Hepatocyte (in vitro differentiated cells): ENCODE measurements around the gene ZNF407. TPM values are rescaled to one million over a fixed set of nuclear protein-coding genes. Genes with fewer than 3 reads are reported as not detected.

Source experiments
- DNase-seq: peaks from one replicate; pipeline ENCODE4 v3.0.0-alpha.2; 2016; ENCODE audit warnings: low spot score
- H2AFZ ChIP-seq: fragments of 200-600 bp; sonication (generic); 2 replicates; pipeline ENCODE4 v1.6.0; 2016; ENCODE audit warnings: antibody characterized with exemption, mild to moderate bottlenecking
- H3K27ac ChIP-seq: fragments of 200-600 bp; sonication (generic); 2 replicates; pipeline ENCODE4 v1.5.1; 2016; ENCODE audit warnings: mild to moderate bottlenecking
- H3K27me3 ChIP-seq: fragments of 200-600 bp; sonication (generic); 2 replicates; pipeline ENCODE4 v1.6.1; 2016
- H3K36me3 ChIP-seq: fragments of 200-600 bp; sonication (generic); replicated peaks from 2 replicates; pipeline ENCODE4 v1.5.1; 2016; ENCODE audit warnings: low read depth; ENCODE audit not compliant: insufficient read depth
- H3K4me1 ChIP-seq: fragments of 200-600 bp; sonication (generic); 2 replicates; pipeline ENCODE4 v1.5.1; 2016; ENCODE audit warnings: mild to moderate bottlenecking, moderate library complexity; ENCODE audit not compliant: insufficient read depth
- H3K4me2 ChIP-seq: fragments of 200-600 bp; sonication (generic); 2 replicates; pipeline ENCODE4 v1.6.0; 2016
- H3K4me3 ChIP-seq: fragments of 200-600 bp; sonication (generic); 2 replicates; pipeline ENCODE4 v1.5.1; 2016; ENCODE audit warnings: mild to moderate bottlenecking
- H3K79me2 ChIP-seq: fragments of 200-600 bp; sonication (generic); 2 replicates; pipeline ENCODE4 v1.6.0; 2017; ENCODE audit warnings: mild to moderate bottlenecking
- H3K9me2 ChIP-seq: fragments of 200-600 bp; sonication (generic); replicated peaks from 2 replicates; pipeline ENCODE4 v1.6.0; 2017; ENCODE audit warnings: mild to moderate bottlenecking; ENCODE audit not compliant: insufficient read depth
- H3K9me3 ChIP-seq: fragments of 200-600 bp; sonication (generic); 2 replicates; pipeline ENCODE4 v1.5.1; 2016; ENCODE audit warnings: low read depth, mild to moderate bottlenecking
- H4K20me1 ChIP-seq: fragments of 200-600 bp; sonication (generic); 2 replicates; pipeline ENCODE4 v1.6.0; 2016; ENCODE audit warnings: mild to moderate bottlenecking; ENCODE audit not compliant: insufficient read depth, poor library complexity, severe bottlenecking
- CTCF ChIP-seq: fragments of 200-600 bp; sonication (generic); IDR thresholded peaks from 2 replicates; pipeline ENCODE4 v1.5.1; 2016; ENCODE audit warnings: antibody characterized with exemption, mild to moderate bottlenecking; ENCODE audit not compliant: poor library complexity
- EZH2 ChIP-seq: fragments of 200-600 bp; sonication (generic); IDR thresholded peaks from 2 replicates; pipeline ENCODE4 v1.6.1; 2016; ENCODE audit warnings: antibody characterized with exemption, mild to moderate bottlenecking, borderline replicate concordance
- EZH2phosphoT487 ChIP-seq: fragments of 200-600 bp; sonication (generic); IDR thresholded peaks from one replicate; pipeline ENCODE4 v1.6.1; 2018; ENCODE audit warnings: antibody characterized with exemption, mild to moderate bottlenecking, low read depth, moderate library complexity; ENCODE audit not compliant: unreplicated experiment, severe bottlenecking
- WGBS: methylation state at CpG from one replicate; pipeline ENCODE4 v1.1.6; 2016; ENCODE audit warnings: low lambda C conversion rate; ENCODE audit errors: missing lambda C conversion rate; 5-methylcytosine and 5-hydroxymethylcytosine counted together
- polyA plus RNA-seq: library from polyadenylated mRNA; unstranded; fragments of >200 nt; fragmentation: Nextera tagmentation; extraction: Ambion mirVana; gene quantifications from 2 replicates; pipeline ENCODE4 v1.2.1, GENCODE V29; 2016
- total RNA-seq: library from RNA; depleted of rRNA; stranded (reverse); fragments of >200 nt; gene quantifications from 2 replicates; pipeline ENCODE4 v1.2.3, GENCODE V29; 2014

ZNF407 gene
- total and polyA plus RNA-seq, 2 experiments from 2014 or later: 3.2 to 12.4 TPM

GRCh38 chr18:75049455-75049789 is 451.8 kb downstream of the ZNF407 start:
- no peaks in the 10 kb centered on the region for H3K27me3 ChIP-seq
- no peak for TF ChIP-seq EZH2
- no peak for TF ChIP-seq CTCF
- no peak for TF ChIP-seq EZH2phosphoT487
- H3K79me2 ChIP-seq: no peaks in the 10 kb centered on the region
- H3K36me3 ChIP-seq: no peaks in the 10 kb centered on the region
- H2AFZ ChIP-seq: no peak overlapping the region
- H3K27ac ChIP-seq: no peak overlapping the region
- no peaks in the 10 kb centered on the region for H3K9me2 ChIP-seq
- no peak overlapping the region for H3K4me3 ChIP-seq
- no peaks in the 10 kb centered on the region for H3K9me3 ChIP-seq
- no peak overlapping the region for H3K4me2 ChIP-seq
- no peaks in the 10 kb centered on the region for H4K20me1 ChIP-seq
- 87% methylated on average over 4 of the region's 4 CpGs for WGBS
- H3K4me1 ChIP-seq: no peaks in the 10 kb centered on the region
- no peak for DNase-seq

GRCh38 chr18:75051757-75052156 is 454.1 kb downstream of the ZNF407 start:
- Histone ChIP-seq H3K4me1 (no peaks in the 10 kb centered on the region), H3K79me2 (no peaks in the 10 kb centered on the region), H3K4me3 (no peak overlapping the region), H3K9me2 (no peaks in the 10 kb centered on the region), H3K9me3 (no peaks in the 10 kb centered on the region), H3K4me2 (no peak overlapping the region), H4K20me1 (no peaks in the 10 kb centered on the region), H2AFZ (no peak overlapping the region), H3K27ac (no peak overlapping the region), H3K36me3 (no peaks in the 10 kb centered on the region), H3K27me3 (no peaks in the 10 kb centered on the region)
- 97% methylated on average over 9 of the region's 9 CpGs for WGBS
- DNase-seq: no peak
- no peak for TF ChIP-seq EZH2phosphoT487
- no peak for TF ChIP-seq CTCF

GRCh38 chr18:75052475-75052874 is 454.8 kb downstream of the ZNF407 start:
- H4K20me1 ChIP-seq: no peaks in the 10 kb centered on the region
- no peak for TF ChIP-seq EZH2phosphoT487
- TF ChIP-seq EZH2: no peak
- TF ChIP-seq CTCF: no peak
- H3K36me3 ChIP-seq: no peaks in the 10 kb centered on the region
- no peaks in the 10 kb centered on the region for H3K9me2 ChIP-seq
- H3K4me1 ChIP-seq: no peaks in the 10 kb centered on the region
- no peaks in the 10 kb centered on the region for H3K9me3 ChIP-seq
- DNase-seq: no peak
- H3K27ac ChIP-seq: no peak overlapping the region
- 86% methylated on average over 13 of the region's 13 CpGs for WGBS
- H3K4me2 ChIP-seq: no peak overlapping the region
- H2AFZ ChIP-seq: no peak overlapping the region
- no peaks in the 10 kb centered on the region for H3K27me3 ChIP-seq
- H3K4me3 ChIP-seq: no peak overlapping the region
- no peaks in the 10 kb centered on the region for H3K79me2 ChIP-seq

- Histone ChIP-seq H3K27ac (no peak overlapping the region), H4K20me1 (no peaks in the 10 kb centered on the region), H3K4me1 (no peaks in the 10 kb centered on the region), H3K4me3 (no peak overlapping the region), H3K79me2 (no peaks in the 10 kb centered on the region), H2AFZ (no peak overlapping the region), H3K36me3 (no peaks in the 10 kb centered on the region), H3K9me3 (no peaks in the 10 kb centered on the region), H3K4me2 (no peak overlapping the region), H3K9me2 (no peaks in the 10 kb centered on the region), H3K27me3 (no peaks in the 10 kb centered on the region)
- no peak for DNase-seq
- TF ChIP-seq EZH2 (no peak), CTCF (no peak), EZH2phosphoT487 (no peak)
- 89% methylated on average over 9 of the region's 9 CpGs for WGBS
Measured at GRCh38 chr18:75053028-75053629, 455.5 kb downstream of the ZNF407 start.
